Spinal cord (tissue), 10 donors: ENCODE data around the gene UNC45A. TPM values are rescaled to one million over a fixed set of nuclear protein-coding genes. Genes with fewer than 3 reads are reported as not detected.

Source experiments
- DNase-seq, 6 donors: peaks; one replicate each; pipeline versions ENCODE4 v3.0.0 to v3.0.0-alpha.2; 2013 to 2015; ENCODE audit warnings: low spot score in 6 of 6, low read depth in 4 of 6
- H3K27ac ChIP-seq: one replicate; pipeline ENCODE4 v1.5.1; 2013; ENCODE audit warnings: low read depth, low read length, control low read depth
- H3K27me3 ChIP-seq: one replicate; pipeline ENCODE4 v1.6.1; 2013; ENCODE audit warnings: low read length; ENCODE audit not compliant: control insufficient read depth, insufficient read depth
- H3K36me3 ChIP-seq: one replicate; pipeline ENCODE4 v1.6.1; 2013; ENCODE audit warnings: low read length; ENCODE audit not compliant: control insufficient read depth, insufficient read depth
- H3K4me1 ChIP-seq: one replicate; pipeline ENCODE4 v1.6.1; 2013; ENCODE audit warnings: low read length; ENCODE audit not compliant: control insufficient read depth, insufficient read depth
- H3K4me3 ChIP-seq: one replicate; pipeline ENCODE4 v1.5.1; 2013; ENCODE audit warnings: low read depth, low read length, control low read depth
- H3K9me3 ChIP-seq: one replicate; pipeline ENCODE4 v1.6.1; 2013; ENCODE audit warnings: low read length; ENCODE audit not compliant: control insufficient read depth, insufficient read depth
- WGBS: methylation state at CpG from one replicate; pipeline ENCODE4 v1.1.5; 2013; ENCODE audit warnings: missing lambda C conversion rate; ENCODE audit not compliant: insufficient coverage; 5-methylcytosine and 5-hydroxymethylcytosine counted together
- polyA plus RNA-seq, 2 donors: library from polyadenylated mRNA; unstranded; fragments of 120-200 nt; gene quantifications; one replicate each; pipeline ENCODE4 v1.2.1, GENCODE V29; 2013; ENCODE audit not compliant: insufficient read length in 2 of 2
- total RNA-seq, 2 donors: library from RNA; depleted of rRNA in 1 of 2; stranded (reverse); fragments of 120-200 nt in 1 of 2; fragments of >200 nt in 1 of 2; gene quantifications; one replicate each; pipeline versions ENCODE4 v1.2.3 to v1.2.4, GENCODE V29; 2013 to 2014
- donor health status: healthy.

Gene UNC45A
- total and polyA plus RNA-seq, 4 donors, result 29.3 to 54.7 (median 47.5) TPM

GRCh38 chr15:90979582-90979981 lies 44.5 kb downstream of the UNC45A start:
- no peak for DNase-seq
- no peak overlapping the region for H3K27ac ChIP-seq
- WGBS, result no CpG with 5 or more reads among the region's 1 CpG
- H3K27me3 ChIP-seq, result no peaks in the 10 kb centered on the region
- H3K4me3 ChIP-seq, result no peak overlapping the region
- peaks cover 17% of the 10 kb centered on the region for H3K36me3 ChIP-seq
- H3K4me1 ChIP-seq, result no peaks in the 10 kb centered on the region
- no peaks in the 10 kb centered on the region for H3K9me3 ChIP-seq

- Histone ChIP-seq H3K4me1 (no peaks in the 10 kb centered on the region), H3K27ac (no peak overlapping the region), H3K36me3 (peaks cover 11% of the 10 kb centered on the region), H3K27me3 (no peaks in the 10 kb centered on the region), H3K4me3 (no peak overlapping the region), H3K9me3 (no peaks in the 10 kb centered on the region)
- WGBS, result 70% methylated on average over 2 of the region's 6 CpGs
- no peak for DNase-seq
Observed at GRCh38 chr15:90981681-90982080, 46.6 kb downstream of the UNC45A start.

- WGBS, result 93% methylated on average over 4 of the region's 5 CpGs
- Histone ChIP-seq H3K4me1 (no peaks in the 10 kb centered on the region), H3K36me3 (peaks cover 11% of the 10 kb centered on the region), H3K27ac (no peak overlapping the region), H3K27me3 (no peaks in the 10 kb centered on the region), H3K9me3 (no peaks in the 10 kb centered on the region), H3K4me3 (no peak overlapping the region)
- no peak for DNase-seq
Observed at GRCh38 chr15:90982135-90982534, 47.0 kb downstream of the UNC45A start.

- Histone ChIP-seq H3K9me3 (no peaks in the 10 kb centered on the region), H3K27me3 (no peaks in the 10 kb centered on the region), H3K4me1 (no peaks in the 10 kb centered on the region), H3K4me3 (no peak overlapping the region), H3K27ac (no peak overlapping the region), H3K36me3 (no peaks in the 10 kb centered on the region)
- DNase-seq, result no peak
- WGBS, result 100% methylated on average over 2 of the region's 11 CpGs
Observed at GRCh38 chr15:90986790-90987507, 51.9 kb downstream of the UNC45A start.

- DNase-seq, result no peak
- Histone ChIP-seq H3K27ac (no peak overlapping the region), H3K27me3 (no peaks in the 10 kb centered on the region), H3K4me1 (no peaks in the 10 kb centered on the region), H3K36me3 (no peaks in the 10 kb centered on the region), H3K9me3 (no peaks in the 10 kb centered on the region), H3K4me3 (no peak overlapping the region)
- 70% methylated on average over 5 of the region's 7 CpGs for WGBS
Observed at GRCh38 chr15:90987561-90988141, 52.6 kb downstream of the UNC45A start.

GRCh38 chr15:90988296-90988695 lies 53.2 kb downstream of the UNC45A start:
- no peak overlapping the region for H3K4me3 ChIP-seq
- H3K36me3 ChIP-seq, result no peaks in the 10 kb centered on the region
- no peaks in the 10 kb centered on the region for H3K9me3 ChIP-seq
- 74% methylated on average over 6 of the region's 6 CpGs for WGBS
- no peak for DNase-seq
- no peak overlapping the region for H3K27ac ChIP-seq
- no peaks in the 10 kb centered on the region for H3K27me3 ChIP-seq
- peaks cover 3% of the 10 kb centered on the region for H3K4me1 ChIP-seq

GRCh38 chr15:90989040-90989768 lies 54.1 kb downstream of the UNC45A start:
- Histone ChIP-seq H3K36me3 (no peaks in the 10 kb centered on the region), H3K4me3 (no peak overlapping the region), H3K4me1 (peaks cover 7% of the 10 kb centered on the region), H3K9me3 (no peaks in the 10 kb centered on the region), H3K27me3 (no peaks in the 10 kb centered on the region), H3K27ac (no peak overlapping the region)
- no peak for DNase-seq
- 83% methylated on average over 1 of the region's 7 CpGs for WGBS

GRCh38 chr15:90990446-90990845 lies 55.4 kb downstream of the UNC45A start:
- Histone ChIP-seq H3K27ac (no peak overlapping the region), H3K4me1 (peaks cover 7% of the 10 kb centered on the region), H3K27me3 (no peaks in the 10 kb centered on the region), H3K4me3 (no peak overlapping the region), H3K9me3 (no peaks in the 10 kb centered on the region), H3K36me3 (no peaks in the 10 kb centered on the region)
- 90% methylated on average over 1 of the region's 4 CpGs for WGBS
- no peak for DNase-seq

GRCh38 chr15:90991587-90992285 lies 56.7 kb downstream of the UNC45A start:
- Histone ChIP-seq H3K36me3 (no peaks in the 10 kb centered on the region), H3K27me3 (no peaks in the 10 kb centered on the region)

More at GRCh38 chr15:90991587-90992285, 56.7 kb downstream of the UNC45A start:
- H3K4me1 ChIP-seq, result peaks cover 7% of the 10 kb centered on the region
- no peak overlapping the region for H3K4me3 ChIP-seq
- H3K27ac ChIP-seq, result no peak overlapping the region
- 94% methylated on average over 6 of the region's 6 CpGs for WGBS
- no peak for DNase-seq
- H3K9me3 ChIP-seq, result no peaks in the 10 kb centered on the region
